Parathyroid adenoma (tissue), 2 donors: ENCODE results near the gene MYH1.

Source experiments
- H2AFZ ChIP-seq: fragments of 300-600 bp; sonication (generic); one replicate; pipeline ENCODE4 v1.7.0; 2017; ENCODE audit warnings: antibody characterized with exemption, mild to moderate bottlenecking
- H3K27ac ChIP-seq: fragments of 300-600 bp; sonication (generic); one replicate; pipeline ENCODE4 v1.7.0; 2017
- H3K27me3 ChIP-seq: fragments of 300-600 bp; sonication (generic); one replicate; pipeline ENCODE4 v1.7.0; 2017; ENCODE audit warnings: low read length; ENCODE audit not compliant: control insufficient read depth, insufficient read depth
- H3K36me3 ChIP-seq: fragments of 300-600 bp; sonication (generic); one replicate; pipeline ENCODE4 v1.7.0; 2017; ENCODE audit warnings: low read length; ENCODE audit not compliant: control insufficient read depth, insufficient read depth
- H3K4me1 ChIP-seq: fragments of 300-600 bp; sonication (generic); one replicate; pipeline ENCODE4 v1.7.0; 2017; ENCODE audit warnings: control low read depth
- H3K4me2 ChIP-seq: fragments of 300-600 bp; sonication (generic); one replicate; pipeline ENCODE4 v1.7.0; 2017; ENCODE audit warnings: low read length
- H3K4me3 ChIP-seq: fragments of 300-600 bp; sonication (generic); one replicate; pipeline ENCODE4 v1.7.0; 2017; ENCODE audit warnings: low read depth, low read length
- H3K79me2 ChIP-seq: fragments of 300-600 bp; sonication (generic); one replicate; pipeline ENCODE4 v1.7.0; 2017; ENCODE audit warnings: control low read depth
- H3K9ac ChIP-seq: fragments of 300-600 bp; sonication (generic); one replicate; pipeline ENCODE4 v1.7.0; 2017; ENCODE audit warnings: mild to moderate bottlenecking
- H3K9me3 ChIP-seq: fragments of 300-600 bp; sonication (generic); one replicate; pipeline ENCODE4 v1.7.0; 2017; ENCODE audit warnings: low read length; ENCODE audit not compliant: control insufficient read depth
- TF ChIP-seq, protein P1 (sequence below): fragments of 300-600 bp; sonication (generic); IDR thresholded peaks from one replicate; pipeline ENCODE4 v1.7.0; 2017; ENCODE audit warnings: antibody characterized with exemption, mild to moderate bottlenecking
- donor health status: primary hyperparathyroidism.

MYH1 gene

DNA sequence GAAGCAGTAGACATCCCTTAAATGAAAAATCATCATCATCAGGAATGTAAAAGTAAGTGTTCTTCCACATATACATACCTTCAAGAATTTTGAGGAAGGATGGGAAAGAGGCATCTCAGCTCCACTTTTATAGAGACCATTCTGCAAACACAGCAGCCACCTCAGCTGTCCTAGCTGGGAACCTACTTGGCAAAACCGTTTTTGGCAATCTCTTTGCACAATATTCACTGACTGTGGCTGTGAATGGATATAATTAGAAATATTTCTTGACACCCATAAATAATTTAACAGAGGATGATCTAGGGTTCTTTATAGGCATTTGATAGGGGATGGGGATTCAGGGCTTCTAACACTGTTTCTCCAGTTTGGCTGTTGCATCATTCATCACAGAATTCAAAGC is 48.9 kb downstream of the MYH1 start, which contains the start of gene MYH4:
TSS of gene MYH4 (minus strand) at position 101 of the 400 bp plus-strand sequence. CDS start 2,814 bp downstream, outside the sequence.
- TF ChIP-seq, protein P1, sequence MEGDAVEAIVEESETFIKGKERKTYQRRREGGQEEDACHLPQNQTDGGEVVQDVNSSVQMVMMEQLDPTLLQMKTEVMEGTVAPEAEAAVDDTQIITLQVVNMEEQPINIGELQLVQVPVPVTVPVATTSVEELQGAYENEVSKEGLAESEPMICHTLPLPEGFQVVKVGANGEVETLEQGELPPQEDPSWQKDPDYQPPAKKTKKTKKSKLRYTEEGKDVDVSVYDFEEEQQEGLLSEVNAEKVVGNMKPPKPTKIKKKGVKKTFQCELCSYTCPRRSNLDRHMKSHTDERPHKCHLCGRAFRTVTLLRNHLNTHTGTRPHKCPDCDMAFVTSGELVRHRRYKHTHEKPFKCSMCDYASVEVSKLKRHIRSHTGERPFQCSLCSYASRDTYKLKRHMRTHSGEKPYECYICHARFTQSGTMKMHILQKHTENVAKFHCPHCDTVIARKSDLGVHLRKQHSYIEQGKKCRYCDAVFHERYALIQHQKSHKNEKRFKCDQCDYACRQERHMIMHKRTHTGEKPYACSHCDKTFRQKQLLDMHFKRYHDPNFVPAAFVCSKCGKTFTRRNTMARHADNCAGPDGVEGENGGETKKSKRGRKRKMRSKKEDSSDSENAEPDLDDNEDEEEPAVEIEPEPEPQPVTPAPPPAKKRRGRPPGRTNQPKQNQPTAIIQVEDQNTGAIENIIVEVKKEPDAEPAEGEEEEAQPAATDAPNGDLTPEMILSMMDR = no peak
- H3K27me3 ChIP-seq = no peaks in the 10 kb centered on the region
- H2AFZ ChIP-seq = no peak within 1 kb of the TSS
- H3K4me3 ChIP-seq = no peak within 1 kb of the TSS
- no peaks in the 10 kb centered on the region for H3K79me2 ChIP-seq
- no peaks in the 10 kb centered on the region for H3K9me3 ChIP-seq
- H3K4me2 ChIP-seq = no peak within 1 kb of the TSS
- H3K9ac ChIP-seq = no peak within 1 kb of the TSS
- H3K27ac ChIP-seq = no peak within 1 kb of the TSS
- H3K36me3 ChIP-seq = no peaks in the 10 kb centered on the region
- no peaks in the 10 kb centered on the region for H3K4me1 ChIP-seq

DNA sequence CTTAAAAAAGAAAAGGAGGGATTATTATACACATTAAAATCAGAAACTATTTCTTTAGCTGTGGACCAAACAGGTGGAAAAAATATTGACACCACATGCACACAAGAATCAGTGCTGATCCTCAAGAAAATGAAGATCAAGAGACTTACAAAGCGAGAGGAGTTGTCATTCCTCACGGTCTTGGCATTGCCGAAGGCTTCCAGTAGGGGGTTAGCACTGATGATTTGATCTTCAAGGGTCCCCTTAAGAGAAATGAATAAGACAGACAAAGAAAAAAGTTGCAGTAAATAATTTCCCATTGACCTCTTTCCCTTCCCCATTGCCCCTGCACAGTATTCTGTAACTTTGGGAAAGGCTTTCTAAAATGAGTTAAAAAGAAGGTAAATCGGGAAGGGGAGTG is 54.9 kb downstream of the MYH1 start:
- Histone ChIP-seq H3K4me1 (no peaks in the 10 kb centered on the region), H3K9me3 (no peaks in the 10 kb centered on the region), H3K9ac (no peak overlapping the region), H2AFZ (no peak overlapping the region), H3K4me2 (no peak overlapping the region), H3K36me3 (no peaks in the 10 kb centered on the region), H3K27me3 (no peaks in the 10 kb centered on the region), H3K4me3 (no peak overlapping the region), H3K79me2 (no peaks in the 10 kb centered on the region), H3K27ac (no peak overlapping the region)
- TF ChIP-seq, protein P1 = no peak

DNA sequence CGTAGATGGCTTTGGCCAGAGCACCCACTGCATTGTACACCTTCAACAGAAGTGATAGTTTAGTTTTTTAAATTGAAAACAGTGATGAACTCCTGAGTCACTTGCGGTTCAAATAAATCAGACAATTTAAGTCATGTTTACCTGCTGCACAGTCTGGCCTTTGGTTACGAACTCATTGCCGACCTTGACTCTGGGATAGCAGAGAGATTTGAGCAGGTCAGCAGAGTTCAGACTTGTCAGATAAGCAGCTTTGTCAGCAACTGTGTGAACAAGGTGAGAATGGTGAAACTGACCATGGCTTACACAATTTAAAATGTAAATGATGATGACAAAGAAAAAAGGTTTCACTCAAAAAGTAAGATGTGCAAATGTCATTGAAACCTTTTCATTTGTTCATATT is 58.3 kb downstream of the MYH1 start:
- Histone ChIP-seq H3K9me3 (no peaks in the 10 kb centered on the region), H3K4me2 (no peak overlapping the region), H3K27ac (no peak overlapping the region), H3K4me1 (no peaks in the 10 kb centered on the region), H3K27me3 (no peaks in the 10 kb centered on the region), H2AFZ (no peak overlapping the region), H3K36me3 (no peaks in the 10 kb centered on the region), H3K4me3 (no peak overlapping the region), H3K9ac (no peak overlapping the region), H3K79me2 (no peaks in the 10 kb centered on the region)
- TF ChIP-seq, protein P1 = no peak

DNA sequence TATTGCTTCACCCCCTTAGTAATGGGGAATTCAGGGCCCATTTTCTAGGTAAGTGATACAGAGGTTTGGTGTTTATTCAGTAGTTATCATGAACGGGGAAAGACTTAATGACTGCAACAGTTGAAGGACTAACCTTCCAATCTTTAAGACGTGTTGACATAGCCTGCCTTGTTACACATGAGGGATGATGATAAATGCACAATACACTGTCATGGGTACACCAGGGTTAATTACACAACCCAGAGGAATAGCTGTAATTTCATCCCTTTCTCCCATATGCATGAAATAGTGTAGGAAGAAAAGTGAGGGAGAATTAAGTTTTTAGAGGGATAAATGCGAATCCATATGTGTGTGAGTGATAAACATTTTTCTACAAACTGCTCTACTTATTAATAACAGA is 59.6 kb downstream of the MYH1 start:
- no peaks in the 10 kb centered on the region for H3K9me3 ChIP-seq
- no peaks in the 10 kb centered on the region for H3K4me1 ChIP-seq
- no peaks in the 10 kb centered on the region for H3K79me2 ChIP-seq
- TF ChIP-seq, protein P1 = no peak
- H3K9ac ChIP-seq = no peak overlapping the region
- H3K27ac ChIP-seq = no peak overlapping the region
- H3K4me2 ChIP-seq = no peak overlapping the region
- no peak overlapping the region for H2AFZ ChIP-seq
- H3K4me3 ChIP-seq = no peak overlapping the region
- no peaks in the 10 kb centered on the region for H3K36me3 ChIP-seq
- H3K27me3 ChIP-seq = no peaks in the 10 kb centered on the region

DNA sequence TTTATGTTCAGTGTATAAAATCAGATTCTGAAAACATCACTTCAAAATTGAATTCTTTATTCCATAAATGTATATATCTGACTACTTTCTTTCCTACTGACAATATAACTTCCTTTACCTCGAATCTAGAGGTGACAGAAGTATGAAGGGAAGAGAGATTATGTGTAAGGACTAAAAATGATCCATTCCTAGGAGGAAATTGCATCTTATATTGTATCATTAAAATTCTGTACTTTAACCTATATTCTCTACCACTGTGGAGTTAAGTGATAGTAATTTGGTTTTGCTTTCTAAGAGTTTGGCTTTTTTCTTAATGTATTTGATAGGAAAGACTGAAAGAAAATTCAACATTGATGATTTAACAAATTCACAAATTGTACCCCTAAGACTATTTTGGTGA is 60.4 kb downstream of the MYH1 start:
- no peaks in the 10 kb centered on the region for H3K79me2 ChIP-seq
- TF ChIP-seq, protein P1 = no peak
- no peak overlapping the region for H3K9ac ChIP-seq
- H3K4me1 ChIP-seq = no peaks in the 10 kb centered on the region
- H3K27me3 ChIP-seq = no peaks in the 10 kb centered on the region
- no peak overlapping the region for H2AFZ ChIP-seq
- no peak overlapping the region for H3K27ac ChIP-seq
- H3K9me3 ChIP-seq = no peaks in the 10 kb centered on the region
- no peak overlapping the region for H3K4me3 ChIP-seq
- no peak overlapping the region for H3K4me2 ChIP-seq
- H3K36me3 ChIP-seq = no peaks in the 10 kb centered on the region
